Endothelial cell of umbilical vein (primary cell): Measurements from ENCODE around the gene NENF.

ENCODE experiments used
- CTCF ChIP-seq, 2 donors: IDR thresholded peaks; 1 replicate in 1 of 2; 2 replicates in 1 of 2; pipeline ENCODE4 v1.5.1; 2011; ENCODE audit warnings: low read length in 2 of 2, mild to moderate bottlenecking in 2 of 2, moderate library complexity in 2 of 2, control low read depth in 1 of 2, inconsistent platforms in 1 of 2, low read depth in 1 of 2; ENCODE audit not compliant: insufficient read depth in 1 of 2; ENCODE audit errors: extremely low read depth in 1 of 2
- EZH2 ChIP-seq: IDR thresholded peaks from 2 replicates; pipeline ENCODE4 v1.6.1; 2012; ENCODE audit warnings: borderline replicate concordance, low read depth, mild to moderate bottlenecking, moderate library complexity, low read length, inconsistent platforms; ENCODE audit not compliant: severe bottlenecking
- FOS ChIP-seq: IDR thresholded peaks from 2 replicates; pipeline ENCODE4 v1.6.1; 2011; ENCODE audit warnings: mild to moderate bottlenecking, low read length, moderate library complexity, borderline replicate concordance; ENCODE audit not compliant: insufficient read depth
- JUN ChIP-seq: IDR thresholded peaks from 2 replicates; pipeline ENCODE4 v1.6.1; 2011; ENCODE audit warnings: borderline replicate concordance, low read depth; ENCODE audit not compliant: insufficient read length, insufficient read depth
- POLR2A ChIP-seq: IDR thresholded peaks from 2 replicates; pipeline ENCODE4 v1.6.1; 2012; ENCODE audit warnings: low read depth, mild to moderate bottlenecking, control low read depth, low read length
- POLR2AphosphoS5 ChIP-seq: IDR thresholded peaks from 2 replicates; pipeline ENCODE4 v1.6.1; 2012; ENCODE audit warnings: low read depth, mild to moderate bottlenecking, control low read depth, low read length, moderate library complexity; ENCODE audit not compliant: insufficient read depth

GRCh38 chr1:212450331-212450881 is 17.7 kb downstream of the NENF start:
- TF ChIP-seq JUN (no peak), POLR2AphosphoS5 (no peak), CTCF (IDR thresholded peaks at IDR 0.05; ENCODE audit: extremely low read depth in 1 of 2, insufficient read depth in 1 of 2, low read depth in 1 of 2, low read length in 2 of 2) (no peak), EZH2 (no peak), POLR2A (no peak), FOS (no peak)
